Hepatic stellate cell (primary cell): Measurements from ENCODE around the gene CSNK2A1.
"Not testable (repeated sequence)": the region's sequence is repeated elsewhere in the genome, so short reads cannot be mapped to it uniquely, and the experiment has no call there.

Experiments
- DNase-seq: peaks from one replicate; pipeline ENCODE4 v3.0.0; 2011; ENCODE audit warnings: low spot score

CSNK2A1 gene

GRCh38 chr20:454951-455350 lies 88.6 kb downstream of the CSNK2A1 start:
- no peak for DNase-seq

- DNase-seq, result not testable (repeated sequence)
Measured at GRCh38 chr20:452021-452420, 91.6 kb downstream of the CSNK2A1 start.

GRCh38 chr20:445514-446336 lies 97.9 kb downstream of the CSNK2A1 start:
- DNase-seq, result no peak

GRCh38 chr20:444862-445426 lies 98.6 kb downstream of the CSNK2A1 start:
- no peak for DNase-seq

- DNase-seq, result no peak
Measured at GRCh38 chr20:444117-444516, 99.5 kb downstream of the CSNK2A1 start.

GRCh38 chr20:443223-443775 lies 100.3 kb downstream of the CSNK2A1 start:
- DNase-seq, result no peak

GRCh38 chr20:440636-441035 lies 103.0 kb downstream of the CSNK2A1 start:
- DNase-seq, result no peak

- no peak for DNase-seq
Measured at GRCh38 chr20:440148-440547, 103.4 kb downstream of the CSNK2A1 start.

- no peak for DNase-seq
Measured at GRCh38 chr20:438571-439469, 104.8 kb downstream of the CSNK2A1 start.

GRCh38 chr20:437787-438486 lies 105.7 kb downstream of the CSNK2A1 start:
- DNase-seq, result no peak

- no peak for DNase-seq
Measured at GRCh38 chr20:436476-436875, 107.1 kb downstream of the CSNK2A1 start.

GRCh38 chr20:435558-435957 lies 108.0 kb downstream of the CSNK2A1 start:
- DNase-seq, result no peak

- DNase-seq, result no peak
Measured at GRCh38 chr20:434661-435419, 108.8 kb downstream of the CSNK2A1 start.

- no peak for DNase-seq
Measured at GRCh38 chr20:434221-434620, 109.4 kb downstream of the CSNK2A1 start.

- DNase-seq, result no peak
Measured at GRCh38 chr20:433300-433975, 110.2 kb downstream of the CSNK2A1 start.

GRCh38 chr20:432677-433299 lies 110.8 kb downstream of the CSNK2A1 start:
- no peak for DNase-seq

GRCh38 chr20:432208-432607 lies 111.4 kb downstream of the CSNK2A1 start:
- no peak for DNase-seq

GRCh38 chr20:431012-431904 lies 112.3 kb downstream of the CSNK2A1 start:
- peak; percentile 75 for DNase-seq
